ENCODE data around the gene HIGD2B.
"Not testable (repeated sequence)": the region's sequence is repeated elsewhere in the genome, so short reads cannot be mapped to it uniquely, and the experiment has no call there.

The HIGD2B gene

GRCh38 chr15:72685925-72686794 is at the start of gene HIGD2B, which contains the start of gene BBS4:
Gene HIGD2B, minus strand, starts transcription at chr15:72686182. Its CDS starts 9,808 bp downstream, at chr15:72676374.
Gene BBS4, plus strand, starts transcription at chr15:72686207. Its CDS starts 21 bp downstream, at chr15:72686228.
- DNase-seq (ENCODE audit: low read depth in 2 of 2) = peak; percentile 73 to 77

GRCh38 chr15:72735111-72735510 is 49.1 kb upstream of the HIGD2B start:
- DNase-seq (ENCODE audit: low read depth in 2 of 2) = no peak

GRCh38 chr15:72733941-72734738 is 48.2 kb upstream of the HIGD2B start:
- no peak for DNase-seq (ENCODE audit: low read depth in 2 of 2)

- DNase-seq (ENCODE audit: low read depth in 2 of 2) = no peak
Measured at GRCh38 chr15:72732516-72732915, 46.5 kb upstream of the HIGD2B start.

- DNase-seq (ENCODE audit: low read depth in 2 of 2) = no peak
Measured at GRCh38 chr15:72732086-72732485, 46.1 kb upstream of the HIGD2B start.

- no peak for DNase-seq (ENCODE audit: low read depth in 2 of 2)
Measured at GRCh38 chr15:72728821-72729220, 42.8 kb upstream of the HIGD2B start.

- DNase-seq (ENCODE audit: low read depth in 2 of 2) = not testable (repeated sequence)
Measured at GRCh38 chr15:72728249-72728648, 42.3 kb upstream of the HIGD2B start.

GRCh38 chr15:72727154-72727553 is 41.2 kb upstream of the HIGD2B start:
- DNase-seq (ENCODE audit: low read depth in 2 of 2) = no peak

- not testable (repeated sequence) for DNase-seq (ENCODE audit: low read depth in 2 of 2)
Measured at GRCh38 chr15:72725851-72726250, 39.9 kb upstream of the HIGD2B start.

- no peak for DNase-seq (ENCODE audit: low read depth in 2 of 2)
Measured at GRCh38 chr15:72725446-72725845, 39.5 kb upstream of the HIGD2B start.

GRCh38 chr15:72724028-72724427 is 38.0 kb upstream of the HIGD2B start:
- no peak for DNase-seq (ENCODE audit: low read depth in 2 of 2)

GRCh38 chr15:72722071-72722696 is 36.2 kb upstream of the HIGD2B start:
- DNase-seq (ENCODE audit: low read depth in 2 of 2) = peak; percentile 33 to 34

- not testable (repeated sequence) for DNase-seq (ENCODE audit: low read depth in 2 of 2)
Measured at GRCh38 chr15:72708551-72709303, 22.7 kb upstream of the HIGD2B start.

- no peak for DNase-seq (ENCODE audit: low read depth in 2 of 2)
Measured at GRCh38 chr15:72706266-72706665, 20.3 kb upstream of the HIGD2B start.

- DNase-seq (ENCODE audit: low read depth in 2 of 2) = no peak
Measured at GRCh38 chr15:72700076-72700475, 14.1 kb upstream of the HIGD2B start.

- no peak for DNase-seq (ENCODE audit: low read depth in 2 of 2)
Measured at GRCh38 chr15:72698938-72699337, 13.0 kb upstream of the HIGD2B start.

- DNase-seq (ENCODE audit: low read depth in 2 of 2) = no peak
Measured at GRCh38 chr15:72690938-72691337, 5.0 kb upstream of the HIGD2B start.

- no peak for DNase-seq (ENCODE audit: low read depth in 2 of 2)
Measured at GRCh38 chr15:72688697-72689096, 2.7 kb upstream of the HIGD2B start.

GRCh38 chr15:72685301-72685924 is 569 bp downstream of the HIGD2B start:
- DNase-seq (ENCODE audit: low read depth in 2 of 2) = no peak

- DNase-seq (ENCODE audit: low read depth in 2 of 2) = no peak
Measured at GRCh38 chr15:72682772-72683171, 3.2 kb downstream of the HIGD2B start.

- no peak for DNase-seq (ENCODE audit: low read depth in 2 of 2)
Measured at GRCh38 chr15:72680931-72681330, 5.1 kb downstream of the HIGD2B start.

Data from activated CD8-positive, alpha-beta memory T cell treated with anti-CD3 and anti-CD28 coated beads for 4 hours (primary cell).